Stimulated activated CD8-positive, alpha-beta memory T cell treated with anti-CD3 and anti-CD28 coated beads, Interleukin-12 subunit alpha, Interleukin-12 subunit beta, amount 100 ng/mL, for 1 hour (primary cell): ENCODE data around the gene ACSF3.

Experiments
- DNase-seq: peaks from one replicate; pipeline ENCODE4 v3.0.0-alpha.2; 2020; ENCODE audit warnings: low read depth

The ACSF3 gene

DNA sequence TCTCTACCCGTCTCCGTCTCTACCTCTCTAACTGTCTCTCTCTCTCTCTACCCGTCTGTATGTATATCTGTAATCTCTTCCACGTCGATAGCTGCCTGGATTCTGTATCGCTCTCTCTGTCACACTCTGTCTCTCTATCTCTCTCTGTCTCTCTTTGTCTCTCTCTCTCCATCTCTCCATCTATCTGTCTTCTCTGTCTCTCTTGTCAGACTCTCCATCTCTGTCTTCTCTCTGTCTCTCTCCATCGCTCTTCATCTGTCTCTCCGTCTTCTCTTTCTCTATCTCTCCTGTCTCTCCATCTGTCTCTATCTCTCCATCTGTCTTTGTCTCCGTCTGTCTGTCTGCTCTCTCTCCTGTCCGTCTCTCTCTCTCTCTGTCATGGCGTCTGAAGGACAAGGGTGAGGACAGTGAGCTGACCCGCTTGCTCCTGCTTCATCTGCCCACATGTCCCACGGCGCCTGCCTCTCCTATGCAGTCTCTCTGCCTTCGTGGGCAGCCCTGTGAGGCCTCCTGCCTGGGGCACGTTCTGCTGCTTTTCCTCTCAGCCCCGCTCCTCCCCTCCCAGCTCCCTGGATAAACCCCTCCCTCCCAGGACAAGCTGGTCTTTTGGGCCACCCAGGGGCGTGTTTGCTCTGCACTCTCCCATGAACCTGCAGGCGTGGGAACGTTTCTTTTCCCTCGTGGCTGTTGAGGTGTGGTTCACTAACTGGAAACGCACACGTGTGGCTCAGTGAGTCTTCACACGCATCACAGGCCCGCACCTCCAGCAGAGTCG lies 18.9 kb downstream of the ACSF3 start:
- DNase-seq: no peak

DNA sequence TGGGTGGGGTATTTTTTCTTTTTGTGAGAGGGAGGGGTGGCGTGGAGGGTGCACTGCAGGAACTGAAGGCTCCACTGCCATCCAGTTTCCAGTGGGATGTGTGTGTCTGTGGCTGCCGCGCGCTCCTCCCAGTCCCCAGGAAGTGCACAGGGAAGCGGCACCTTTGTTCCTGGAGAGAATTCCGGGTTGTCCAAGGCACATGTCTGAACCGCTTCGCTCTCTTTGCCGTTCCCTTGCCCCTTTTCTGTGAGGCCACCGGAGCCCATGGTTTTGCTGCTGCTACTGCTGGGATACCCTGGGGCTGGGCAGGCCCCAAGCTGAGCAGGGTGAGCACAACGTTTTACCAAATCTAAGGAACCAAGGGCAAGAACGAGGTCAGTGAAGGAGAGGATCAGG lies 19.5 kb downstream of the ACSF3 start:
- DNase-seq: no peak

DNA sequence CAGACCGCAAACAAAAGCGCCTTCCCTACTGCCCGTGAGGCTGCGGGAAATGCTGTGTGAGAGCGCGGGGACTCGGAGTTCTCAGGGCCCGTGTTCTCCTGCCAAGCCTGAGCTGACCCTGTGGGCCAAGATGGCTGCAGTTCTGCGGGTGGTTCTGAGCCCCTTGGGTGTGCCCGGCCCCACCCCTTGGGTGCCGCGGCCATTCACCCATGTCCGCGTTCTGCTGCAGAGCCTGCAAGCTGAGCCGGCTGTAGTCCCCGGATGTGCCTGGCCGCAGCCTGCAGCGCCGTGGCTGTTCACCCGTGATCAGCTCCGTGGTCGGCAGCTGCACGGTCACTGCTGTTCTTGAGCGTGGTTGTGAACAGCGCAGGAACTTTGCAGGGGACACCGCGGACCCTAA lies 20.0 kb downstream of the ACSF3 start:
- no peak for DNase-seq

DNA sequence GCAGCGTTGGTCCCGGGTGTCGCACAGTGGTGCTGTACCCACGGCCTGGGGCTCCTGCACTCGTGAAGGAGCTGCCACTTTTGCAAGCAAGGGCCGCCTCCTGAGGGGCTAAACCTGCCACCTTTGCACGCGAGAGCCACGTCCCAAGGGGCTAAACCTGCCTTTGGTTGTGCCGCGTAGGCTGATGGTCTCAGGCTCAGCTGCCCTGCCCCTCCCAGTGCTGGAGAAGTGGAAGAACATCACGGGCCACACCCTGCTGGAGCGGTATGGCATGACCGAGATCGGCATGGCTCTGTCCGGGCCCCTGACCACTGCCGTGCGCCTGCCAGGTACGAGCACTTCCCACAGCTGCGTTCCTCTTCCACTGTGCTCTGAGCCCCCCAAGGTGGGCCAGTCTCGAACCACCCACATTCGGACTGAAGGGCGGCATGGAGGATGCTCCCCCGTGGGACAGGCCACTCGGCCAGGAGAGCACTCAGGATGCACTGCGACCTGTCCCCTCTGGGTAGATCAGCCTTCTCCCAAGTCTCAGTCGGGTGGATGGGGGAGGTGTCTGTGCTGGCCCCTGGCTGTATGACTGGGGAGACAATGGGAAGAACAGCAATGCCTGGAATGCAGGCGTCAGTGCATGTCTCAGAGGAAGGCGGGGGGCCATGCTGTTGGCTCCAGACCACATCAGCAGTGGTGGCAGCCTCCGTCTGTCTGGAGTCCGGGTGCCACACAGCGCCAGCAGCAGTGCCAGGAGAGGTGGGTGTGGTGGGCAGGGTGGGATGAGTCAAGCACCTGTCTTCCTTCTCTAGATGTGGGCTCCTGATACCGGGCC lies 20.7 kb downstream of the ACSF3 start:
- DNase-seq: no peak

DNA sequence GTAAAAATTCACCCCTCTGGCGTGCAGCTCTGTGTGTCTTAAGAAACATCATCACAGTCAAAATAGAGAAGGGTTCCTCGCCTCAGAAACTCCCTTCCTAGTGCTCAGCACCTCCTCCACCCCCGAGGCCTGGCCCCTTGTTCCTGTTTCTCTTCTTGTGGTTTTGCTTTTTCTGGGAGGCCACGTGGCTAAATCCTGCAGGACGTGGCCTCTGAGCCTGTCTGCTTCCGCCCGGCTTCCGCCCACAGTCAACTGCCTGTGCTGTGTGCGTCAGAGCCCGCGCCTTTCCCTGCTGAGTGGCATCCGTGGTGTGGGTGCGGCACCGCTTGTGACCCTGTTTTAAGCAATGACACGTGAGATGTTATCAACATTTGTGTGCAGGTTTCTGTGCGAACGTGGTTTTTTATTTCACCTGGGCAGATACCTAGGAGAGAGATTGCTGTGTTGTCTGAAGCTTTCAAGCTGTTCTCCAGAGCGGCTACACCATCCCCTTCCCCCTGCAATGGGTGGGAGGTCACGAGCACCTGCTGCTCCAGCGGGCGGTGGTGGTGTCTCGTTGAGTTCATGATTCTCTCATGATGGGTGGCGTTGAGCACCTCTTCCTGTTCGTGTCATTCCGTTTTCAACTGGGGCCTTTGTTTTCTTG lies 21.7 kb downstream of the ACSF3 start:
- peak; percentile 73 for DNase-seq

DNA sequence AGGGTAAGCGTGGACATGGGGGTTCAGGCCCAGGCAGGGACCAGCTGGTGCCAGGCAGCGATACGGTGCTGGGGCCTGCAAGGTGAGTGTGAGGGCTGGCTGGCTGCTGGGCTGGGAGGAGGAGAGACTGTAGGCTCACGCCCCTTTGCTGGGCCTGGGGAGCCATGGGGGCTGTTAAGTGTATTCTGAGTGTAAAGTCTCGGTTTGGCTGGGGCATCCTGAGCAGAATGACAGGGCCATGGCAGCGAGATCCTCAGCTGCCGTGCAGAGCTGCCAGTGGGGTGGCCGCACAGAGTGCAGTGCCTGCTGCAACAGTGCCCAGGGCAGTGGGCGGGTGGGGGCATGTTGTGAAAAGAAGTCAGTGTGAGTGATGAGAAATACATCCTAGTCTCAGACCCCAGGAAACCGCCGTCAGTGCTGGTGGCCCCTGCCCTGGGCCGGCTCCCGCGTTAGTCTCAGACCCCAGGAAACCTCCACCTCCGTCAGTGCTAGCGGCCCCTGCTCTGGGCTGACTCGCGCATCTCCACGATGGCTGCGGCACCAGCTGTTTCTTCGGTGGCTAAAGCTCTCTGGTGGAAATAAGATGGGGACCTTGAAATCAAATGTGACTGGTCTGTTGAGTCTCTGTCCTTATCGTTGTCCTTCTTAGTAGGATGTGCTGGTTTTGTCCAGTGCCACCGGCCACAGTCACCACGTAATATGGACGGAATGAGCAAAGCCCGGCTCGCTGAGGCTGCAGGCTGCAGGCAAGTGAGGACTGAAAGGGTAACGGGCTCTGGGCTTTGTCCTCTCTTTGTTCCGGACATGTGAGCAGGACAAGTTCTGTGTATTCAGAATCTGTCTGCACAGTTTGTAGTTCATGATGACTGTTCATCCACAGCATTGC lies 22.9 kb downstream of the ACSF3 start:
- DNase-seq: no peak

DNA sequence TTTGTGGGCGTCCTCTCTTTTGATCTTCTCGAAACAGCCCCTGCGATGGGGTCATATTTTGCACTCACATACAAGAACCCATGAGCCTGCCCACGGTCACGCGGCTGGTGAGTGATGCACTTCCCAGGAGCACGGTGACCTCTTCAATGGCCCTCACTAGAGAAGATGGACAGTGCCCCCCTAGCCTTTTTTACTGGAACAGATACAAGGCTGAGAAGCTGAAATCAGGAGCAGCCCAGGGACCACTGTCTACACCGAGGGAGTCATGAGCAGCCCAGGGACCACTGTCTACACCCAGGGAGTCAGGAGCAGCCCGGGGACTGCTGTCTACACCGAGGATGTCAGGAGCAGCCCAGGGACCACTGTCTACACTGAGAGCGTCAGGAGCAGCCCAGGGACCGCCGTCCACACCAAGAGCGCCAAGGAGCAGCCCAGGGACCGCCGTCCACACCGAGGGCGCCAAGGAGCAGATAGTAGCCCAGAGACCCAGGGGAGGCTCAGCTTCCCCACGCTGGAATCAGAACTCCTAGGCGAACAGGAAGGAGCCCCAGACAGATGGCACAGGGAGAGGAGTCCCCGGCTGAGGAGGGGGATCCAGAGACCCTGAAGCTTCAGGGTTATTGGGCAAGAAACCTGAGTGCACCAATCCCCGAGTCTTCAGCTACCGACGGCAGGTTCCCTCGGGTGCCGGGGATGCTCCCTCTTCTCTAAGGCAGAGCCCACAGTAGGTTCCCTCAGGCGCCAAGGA lies 23.7 kb downstream of the ACSF3 start:
- no peak for DNase-seq

DNA sequence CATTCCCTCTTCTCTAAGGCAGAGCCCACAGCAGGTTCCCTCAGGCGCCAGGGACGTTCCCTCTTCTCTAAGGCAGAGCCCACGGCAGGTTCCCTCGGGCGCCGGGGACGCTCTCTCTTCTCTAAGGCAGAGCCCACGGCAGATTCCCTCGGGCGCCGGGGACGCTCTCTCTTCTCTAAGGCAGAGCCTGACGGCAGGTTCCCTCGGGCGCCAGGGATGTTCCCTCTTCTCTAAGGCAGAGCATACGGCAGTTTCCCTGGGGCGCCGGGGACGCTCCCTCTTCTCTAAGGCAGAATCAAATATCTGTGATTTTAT lies 24.3 kb downstream of the ACSF3 start:
- no peak for DNase-seq

DNA sequence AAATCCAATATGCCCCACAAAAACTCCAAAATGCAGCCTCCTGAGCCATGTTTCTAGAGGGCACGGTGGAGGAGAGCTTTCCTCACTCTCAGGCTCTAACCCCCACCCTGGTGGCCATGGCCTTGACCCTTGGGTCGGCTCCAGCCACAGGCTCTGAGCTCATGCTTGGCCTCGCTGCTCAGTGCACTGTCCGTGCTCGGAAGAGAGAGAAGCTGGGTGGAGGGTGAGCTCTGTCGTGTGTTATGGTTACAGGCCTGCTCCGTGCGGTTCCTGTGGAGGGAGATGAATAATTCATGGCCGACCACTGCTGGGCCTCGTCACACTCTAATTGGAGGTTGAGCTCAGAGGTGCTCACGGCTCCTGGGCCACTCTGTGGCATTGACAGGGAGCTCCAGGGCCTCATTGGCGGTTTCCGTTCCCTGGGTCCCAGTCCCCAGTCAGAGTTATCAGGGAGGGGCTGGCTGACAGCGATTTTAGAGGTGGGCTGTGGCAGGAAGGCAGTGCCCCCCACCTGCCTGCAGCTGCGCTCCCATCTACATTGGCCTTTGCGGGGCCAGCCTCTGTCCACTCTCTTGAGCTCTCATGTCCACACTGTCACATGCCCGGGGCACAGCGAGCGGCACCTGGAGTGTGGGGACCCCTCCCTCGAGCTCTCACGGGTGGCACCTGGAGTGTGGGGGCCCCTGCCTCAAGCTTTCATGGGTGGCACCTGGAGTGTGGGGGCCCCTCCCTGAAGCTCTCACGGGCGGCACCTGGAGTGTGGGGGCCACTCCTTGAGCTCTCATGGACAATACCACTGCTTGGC lies 24.9 kb downstream of the ACSF3 start:
- no peak for DNase-seq

DNA sequence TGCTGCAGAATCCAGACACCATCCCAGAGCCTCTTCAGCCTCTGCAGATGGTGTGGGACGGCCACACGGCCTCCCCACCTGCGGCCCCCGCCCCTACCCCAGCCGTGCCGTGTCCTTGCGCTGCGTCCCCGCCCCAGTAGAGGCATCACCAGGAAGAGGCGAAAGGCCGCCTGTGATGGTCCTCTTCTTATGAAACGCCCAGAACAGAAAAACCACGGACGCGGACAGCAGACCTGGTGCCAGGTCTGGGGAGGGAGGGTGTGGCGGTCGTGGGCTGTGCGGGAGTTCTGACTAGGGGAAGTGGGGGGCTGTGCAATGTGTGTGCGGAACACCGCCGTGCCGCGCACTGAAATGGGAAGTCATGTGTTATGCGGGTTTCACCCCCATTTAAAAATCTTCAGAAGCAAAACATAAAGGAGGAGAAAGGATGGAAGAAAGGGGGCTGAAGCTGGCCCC lies 25.5 kb downstream of the ACSF3 start:
- no peak for DNase-seq

DNA sequence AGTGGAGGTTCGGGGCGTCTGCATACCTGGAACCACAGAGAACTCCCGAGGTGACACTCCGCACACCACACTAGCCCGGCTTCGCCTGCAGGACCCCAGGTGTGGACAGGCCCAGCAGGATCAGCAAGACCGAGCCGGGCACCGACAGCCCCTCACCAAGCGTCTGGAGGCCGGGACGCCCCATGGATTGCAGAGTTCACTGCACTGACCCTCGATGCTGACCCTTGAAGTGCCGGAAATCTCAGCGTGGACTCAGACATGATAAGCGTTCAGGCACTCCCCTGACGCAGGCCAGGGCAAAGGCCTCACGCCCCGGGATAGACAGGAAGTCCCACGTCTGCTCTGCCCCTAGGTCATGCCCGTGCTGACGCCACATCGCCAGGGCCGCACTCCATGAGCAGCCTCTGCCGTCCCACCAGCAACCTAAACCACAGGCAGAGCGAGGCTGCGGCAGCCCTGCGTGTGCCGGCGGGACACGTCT lies 26.0 kb downstream of the ACSF3 start:
- no peak for DNase-seq

DNA sequence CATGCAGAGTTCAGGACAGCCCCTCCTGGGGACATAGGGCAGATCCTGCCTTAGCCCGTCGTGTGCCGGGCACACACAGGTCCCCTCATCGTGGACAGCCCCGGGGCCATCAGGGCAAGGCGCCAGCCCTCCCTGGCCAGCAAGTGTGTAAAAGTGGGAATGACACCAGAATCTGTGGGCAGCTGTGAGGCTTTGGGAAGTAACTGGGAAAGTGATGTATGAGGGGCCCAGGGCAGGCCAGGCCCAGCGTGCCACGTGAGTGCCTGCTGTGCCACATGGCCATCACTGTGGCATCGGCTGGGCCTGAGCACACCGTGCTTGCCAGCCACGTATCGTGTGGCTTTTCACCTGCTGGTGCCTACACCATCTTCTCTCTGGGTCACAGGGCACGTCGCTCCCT lies 26.6 kb downstream of the ACSF3 start:
- no peak for DNase-seq

DNA sequence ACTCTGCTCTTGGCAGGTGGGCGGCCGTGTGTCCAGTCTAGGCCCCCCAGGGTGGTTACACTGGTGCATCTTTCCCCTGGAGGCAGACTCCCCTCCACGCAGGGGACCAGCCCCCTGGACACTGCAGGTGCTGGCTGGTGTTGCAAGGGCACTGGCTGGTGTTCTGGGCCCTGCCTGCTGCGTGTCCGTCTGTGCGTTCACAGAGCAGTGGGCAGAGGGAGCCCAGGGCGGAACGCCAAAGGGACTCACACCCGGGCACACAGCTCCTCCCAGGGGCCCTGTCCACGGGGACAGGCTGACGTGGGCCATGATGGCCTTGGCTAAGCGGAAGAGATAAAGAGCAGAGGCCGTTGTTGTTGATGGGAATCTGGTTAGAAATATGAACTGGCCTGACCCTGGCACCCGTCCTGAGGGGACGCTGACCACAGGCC lies 27.3 kb downstream of the ACSF3 start:
- DNase-seq: no peak

DNA sequence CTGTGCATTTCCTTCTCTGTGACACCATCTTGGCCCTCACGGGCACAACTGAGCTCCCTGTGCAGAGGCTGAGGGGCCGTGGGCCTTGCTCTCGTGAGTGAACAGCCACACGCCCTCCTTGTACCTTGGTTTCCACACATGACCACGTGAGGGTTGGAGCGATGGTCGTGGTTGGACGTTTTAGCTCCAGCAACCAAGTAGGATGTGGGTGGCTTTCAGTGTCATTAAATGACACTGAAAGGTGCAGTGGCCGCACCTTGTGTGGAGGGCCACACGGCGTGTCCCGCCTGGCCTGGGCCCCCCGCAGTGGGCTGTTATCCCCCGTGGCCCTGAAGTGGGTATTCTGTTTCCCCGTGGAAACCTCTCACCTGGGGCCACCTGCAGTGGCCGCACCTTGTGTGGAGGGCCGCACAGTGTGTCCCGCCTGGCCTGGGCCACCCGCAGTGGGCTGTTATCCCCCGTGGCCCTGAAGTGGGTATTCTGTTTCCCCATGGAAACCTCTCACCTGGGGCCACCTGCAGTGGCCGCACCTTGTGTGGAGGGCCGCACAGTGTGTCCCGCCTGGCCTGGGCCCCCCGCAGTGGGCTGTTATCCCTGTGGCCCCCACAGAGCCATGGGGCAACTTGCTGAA lies 28.2 kb downstream of the ACSF3 start:
- no peak for DNase-seq

DNA sequence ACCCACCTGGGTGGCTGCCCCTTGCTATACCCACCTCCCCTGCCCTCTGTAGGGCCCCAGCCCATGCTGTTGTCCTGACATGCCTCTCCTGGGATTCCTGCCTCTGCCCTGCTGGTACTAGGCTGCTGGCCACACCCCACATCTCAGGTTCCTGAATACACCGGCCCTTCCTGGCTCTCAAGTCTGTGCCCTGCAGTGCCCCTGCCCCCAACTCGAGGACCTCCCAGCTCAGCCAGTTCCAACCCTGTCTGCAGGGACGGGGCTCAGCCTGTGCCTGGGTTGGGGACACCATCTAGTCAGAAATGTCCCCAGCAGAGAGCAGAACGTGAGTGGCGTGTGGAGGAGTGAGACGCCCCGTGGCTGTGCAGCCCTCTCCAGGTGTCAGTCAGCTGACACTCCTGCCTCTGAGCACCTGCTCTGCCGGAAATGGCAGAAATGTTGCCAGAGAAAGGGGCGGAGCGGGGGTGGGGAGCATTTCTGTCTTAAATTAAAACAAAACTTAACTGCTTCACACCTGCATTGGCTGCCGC lies 28.7 kb downstream of the ACSF3 start:
- peak; percentile 31 for DNase-seq

DNA sequence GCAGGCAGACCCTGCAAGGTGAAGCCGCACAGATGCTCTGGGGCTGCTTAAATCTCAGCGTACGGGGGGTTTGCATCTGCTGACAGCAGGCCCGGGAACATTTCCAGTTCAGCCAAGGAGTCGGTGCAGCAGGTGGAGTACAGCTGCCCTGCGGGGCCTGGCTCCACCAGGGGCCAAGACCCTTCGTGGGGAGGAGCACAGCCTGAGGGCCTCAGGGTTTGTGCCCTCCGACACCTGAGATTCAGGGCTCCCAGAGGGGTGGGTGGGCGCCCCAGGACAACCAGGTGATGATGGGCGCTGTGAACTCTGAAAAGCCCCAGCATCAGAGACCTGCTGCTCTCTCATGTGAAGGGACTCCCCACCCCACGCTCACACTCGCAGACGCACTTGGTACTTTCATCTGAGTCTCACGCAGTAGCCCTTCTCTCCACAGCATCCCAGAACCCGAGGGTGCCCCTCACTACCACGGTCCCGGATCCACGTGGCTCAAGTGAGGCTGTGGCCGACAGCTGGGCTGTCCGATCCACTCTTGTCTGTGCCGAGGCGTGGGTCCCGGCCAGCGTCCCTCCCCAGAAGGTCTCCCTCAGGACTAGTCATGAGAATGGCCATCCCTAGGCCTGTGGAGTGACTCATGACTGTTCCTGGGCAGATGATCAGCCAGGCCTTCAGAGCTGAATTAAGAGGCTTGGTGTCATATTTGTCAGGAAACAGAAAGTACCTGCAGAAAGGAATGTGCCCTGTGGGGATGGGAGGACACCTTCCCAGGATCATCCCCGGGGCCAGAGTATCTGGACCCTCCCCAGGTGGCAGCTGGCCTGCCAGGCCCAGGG lies 29.6 kb downstream of the ACSF3 start:
- no peak for DNase-seq

DNA sequence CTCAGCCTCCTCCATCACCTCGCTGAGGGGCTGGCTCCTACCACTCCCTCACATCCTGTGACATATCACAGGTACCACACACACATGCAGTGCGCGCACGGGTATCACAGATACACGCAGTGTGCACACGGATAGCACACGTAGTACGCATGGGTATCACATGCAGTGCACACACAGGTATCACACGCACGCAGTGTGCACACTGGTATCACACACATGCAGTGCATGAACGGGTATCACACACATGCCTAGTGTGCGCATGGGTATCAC lies 30.1 kb downstream of the ACSF3 start:
- DNase-seq: no peak

DNA sequence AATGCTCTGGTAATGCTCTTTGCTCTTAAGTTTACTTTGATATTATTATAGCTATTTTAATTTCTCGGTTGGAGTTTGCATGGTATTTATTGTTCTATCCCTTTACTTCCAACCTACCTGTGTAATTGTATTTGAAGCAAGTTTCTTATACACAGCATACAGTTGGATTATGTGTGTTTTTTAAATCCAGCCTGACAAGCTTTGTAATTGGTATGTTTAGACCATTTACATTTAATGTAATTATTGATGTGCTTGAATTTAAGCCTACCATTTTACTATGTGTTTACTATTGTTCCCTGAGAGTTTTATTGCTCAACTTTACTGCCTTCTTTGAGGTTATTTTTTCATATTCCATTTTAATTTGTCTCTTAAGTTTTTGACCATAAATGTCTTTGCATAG lies 35.7 kb downstream of the ACSF3 start:
- no peak for DNase-seq

DNA sequence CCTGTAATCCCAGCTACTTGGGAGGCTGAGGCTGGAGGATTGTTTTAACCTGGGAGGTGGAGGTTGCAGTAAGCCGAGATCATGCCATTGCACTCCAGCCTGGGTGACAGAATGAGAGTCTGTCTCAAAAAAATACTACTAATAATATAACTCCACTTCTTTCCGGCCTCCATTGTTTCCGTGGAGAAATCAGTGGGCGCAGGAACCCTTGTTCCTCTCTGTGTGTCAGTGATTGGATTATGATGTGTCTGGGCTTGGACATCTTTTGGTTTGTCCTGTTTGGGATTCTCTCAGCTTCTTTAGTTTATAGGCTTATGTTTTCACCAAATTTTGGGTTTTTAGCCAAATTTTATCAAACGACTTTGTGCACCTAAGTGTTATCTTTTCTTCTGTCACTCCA lies 36.8 kb downstream of the ACSF3 start:
- DNase-seq: no peak
